Transverse colon (tissue), 3 donors: ENCODE data around the gene HMGCS2.

Experiments
- CTCF ChIP-seq, 5 experiments: fragments of 200-600 bp in 3 of 5; fragments of 450-650 bp in 2 of 5; sonication (generic) in 3 of 5; IDR thresholded peaks; 1 replicate in 2 of 5; 2 replicates in 3 of 5; pipeline ENCODE4 v1.5.1; 2016 to 2017; ENCODE audit warnings: antibody characterized with exemption in 5 of 5, inconsistent platforms in 3 of 5, mild to moderate bottlenecking in 2 of 5, moderate library complexity in 1 of 5
- POLR2A ChIP-seq: fragments of 450-650 bp; IDR thresholded peaks from one replicate; pipeline ENCODE4 v1.6.1; 2016; ENCODE audit warnings: antibody characterized with exemption, mild to moderate bottlenecking, moderate library complexity

- TF ChIP-seq CTCF (IDR thresholded peaks at IDR 0.05) = no peak
- no peak for TF ChIP-seq POLR2A
These were observed 21.3 kb downstream of the HMGCS2 start for GRCh38 chr1:119747451-119747850.
